ENCODE results near the gene GALK2. TPM values are rescaled to one million over a fixed set of nuclear protein-coding genes. Genes with fewer than 3 reads are reported as not detected.

The GALK2 gene
- total RNA-seq, 1 experiment from 2014 or later, result 13.7 TPM

GRCh38 chr15:49330166-49330565, 160.1 kb downstream of the GALK2 start:
- Histone ChIP-seq H3K9ac (ENCODE audit: extremely low read depth, insufficient read length, low read length) (no peak overlapping the region), H3K14ac (ENCODE audit: insufficient read depth, low read length) (no peak overlapping the region), H3K79me1 (ENCODE audit: insufficient read depth, low read depth, low read length, poor library complexity, severe bottlenecking) (no peaks in the 10 kb centered on the region), H3T11ph (ENCODE audit: low read length) (no peak overlapping the region), H3K27ac (ENCODE audit: insufficient read length, low read depth, low read length) (no peak overlapping the region), H2BK120ac (ENCODE audit: low read depth, low read length, poor library complexity, severe bottlenecking) (no peak overlapping the region), H2BK5ac (ENCODE audit: insufficient read length, low read length) (no peak overlapping the region), H3K18ac (ENCODE audit: insufficient read length, low read depth, low read length) (no peak overlapping the region), H2BK12ac (ENCODE audit: insufficient read length, low read depth, low read length) (peak overlapping the region; percentile 92), H4K8ac (replicated peaks; ENCODE audit: insufficient read length, low read depth, low read length) (no peak overlapping the region), H3K27me3 (ENCODE audit: insufficient read depth, low read length) (no peaks in the 10 kb centered on the region), H3K79me2 (ENCODE audit: insufficient read depth, low read length) (no peaks in the 10 kb centered on the region), H4K5ac (ENCODE audit: insufficient read length, low read depth, low read length) (no peak overlapping the region), H2AK5ac (ENCODE audit: insufficient read length, low read length) (peak overlapping the region; percentile 76), H2AFZ (ENCODE audit: low read length) (no peak overlapping the region), H4K91ac (ENCODE audit: insufficient read length, low read depth, low read length) (peak overlapping the region; percentile 85), H3K23me2 (ENCODE audit: insufficient read length, low read depth, low read length, poor library complexity, severe bottlenecking) (no peaks in the 10 kb centered on the region), H4K20me1 (ENCODE audit: control insufficient read depth, insufficient read depth, insufficient read length) (no peaks in the 10 kb centered on the region), H3K4ac (ENCODE audit: low read depth, low read length) (no peak overlapping the region), H3K23ac (ENCODE audit: insufficient read length, low read depth, low read length) (no peak overlapping the region), H2BK20ac (ENCODE audit: low read depth, low read length, poor library complexity, severe bottlenecking) (no peak overlapping the region), H3K4me2 (ENCODE audit: insufficient read depth, insufficient read length, low read length) (no peak overlapping the region), H3K56ac (ENCODE audit: insufficient read length, low read depth, low read length) (no peak overlapping the region), H2BK15ac (ENCODE audit: low read depth, low read length) (no peak overlapping the region), H3K9me3 (ENCODE audit: control insufficient read depth, low read depth, low read length) (no peaks in the 10 kb centered on the region), H3K4me1 (ENCODE audit: insufficient read depth, low read length) (peaks cover 2% of the 10 kb centered on the region; the same call in 1 of the 2 replicates)
- DNase-seq, result no peak
- peak overlapping the region; percentile 70 to 94 (median 83) for H3K27ac Mint-ChIP-seq
- H3K9me3 Mint-ChIP-seq, result no peaks in the 10 kb centered on the region
- no peaks in the 10 kb centered on the region; a peak in 2 of 7 replicates for H3K36me3 Mint-ChIP-seq (ENCODE audit: insufficient read depth in 1 of 3, low read depth in 3 of 3)
- TF ChIP-seq CTCF (conservative IDR thresholded peaks at IDR 0.05), result no peak
- peaks cover 31 to 53% of the 10 kb centered on the region in 2 experiments for H3K4me1 Mint-ChIP-seq
- no peaks in the 10 kb centered on the region for H3K27me3 Mint-ChIP-seq (ENCODE audit: low read depth)
- H3K4me3 Mint-ChIP-seq, result no peak overlapping the region
